B cell (primary cell): ENCODE results near the gene SPATA32. TPM values are rescaled to one million over a fixed set of nuclear protein-coding genes. Genes with fewer than 3 reads are reported as not detected.

Source experiments
- ATAC-seq: fragments of 200-7000 bp; cut with Tn5 transposase; one replicate; pipeline ENCODE4 v1.10.0; 2021; ENCODE audit warnings: low read depth, mild to moderate bottlenecking, moderate number of reproducible peaks, moderate library complexity
- CTCF ChIA-PET: fragments of 350-600 bp; sonication (Branson Sonifier 250); formaldehyde crosslinking; loops from one replicate; lab custom pipeline; 2021; ENCODE audit warnings: antibody characterized with exemption, inconsistent platforms; lab: Charles Lee
- POLR2A ChIA-PET: fragments of 350-600 bp; sonication (Branson Sonifier 250); formaldehyde crosslinking; loops from one replicate; lab custom pipeline; 2021; ENCODE audit warnings: antibody characterized with exemption; lab: Charles Lee
- DNase-seq: peaks from one replicate; pipeline ENCODE4 v3.0.0; 2013
- H2AFZ ChIP-seq: 2 replicates; pipeline ENCODE4 v1.6.1; 2012; ENCODE audit warnings: mild to moderate bottlenecking, low read depth, low read length; ENCODE audit not compliant: insufficient read depth, poor library complexity, severe bottlenecking
- H3K27ac ChIP-seq, 2 donors: 1 replicate in 1 of 2; 2 replicates in 1 of 2; pipeline ENCODE4 v1.5.1; 2012 to 2013; ENCODE audit warnings: low read length in 2 of 2, mild to moderate bottlenecking in 2 of 2, moderate library complexity in 1 of 2
- H3K27me3 ChIP-seq, 4 experiments: fragments of 200-600 bp in 1 of 4; sonication (generic) in 1 of 4; replicated peaks in 1 of 4; 1 replicate in 2 of 4; 2 replicates in 2 of 4; pipeline versions ENCODE4 v1.6.1 to v1.7.0; 2013 to 2016; ENCODE audit warnings: low read length in 3 of 4, mild to moderate bottlenecking in 2 of 4, mixed read lengths in 1 of 4, moderate library complexity in 1 of 4; ENCODE audit not compliant: insufficient read depth in 4 of 4, control insufficient read depth in 3 of 4; ENCODE audit errors: control extremely low read depth in 1 of 4
- H3K36me3 ChIP-seq, 2 experiments: replicated peaks in 1 of 2; 1 replicate in 1 of 2; 2 replicates in 1 of 2; pipeline versions ENCODE4 v1.6.1 to v1.7.1; 2013; ENCODE audit warnings: low read length in 1 of 2; ENCODE audit not compliant: insufficient read depth in 2 of 2, control insufficient read depth in 1 of 2; ENCODE audit errors: control extremely low read depth in 1 of 2, extremely low read depth in 1 of 2
- H3K4me1 ChIP-seq, 2 donors: fragments of 200-600 bp in 1 of 2; sonication (generic) in 1 of 2; 1 replicate in 1 of 2; 2 replicates in 1 of 2; pipeline versions ENCODE4 v1.5.1 to v1.6.1; 2013 to 2017; ENCODE audit warnings: low read length in 2 of 2; ENCODE audit not compliant: control insufficient read depth in 2 of 2, insufficient read depth in 2 of 2
- H3K4me2 ChIP-seq: replicated peaks from 2 replicates; pipeline ENCODE3; 2012; ENCODE audit warnings: mild to moderate bottlenecking, low read depth, low read length; ENCODE audit not compliant: poor library complexity, severe bottlenecking
- H3K4me3 ChIP-seq, 5 experiments: fragments of 200-600 bp in 1 of 5; sonication (generic) in 1 of 5; 1 replicate in 3 of 5; 2 replicates in 2 of 5; pipeline versions ENCODE4 v1.5.1 to v1.7.0; 2011 to 2016; ENCODE audit warnings: low read length in 4 of 5, mild to moderate bottlenecking in 4 of 5, low read depth in 2 of 5, control low read depth in 1 of 5, moderate library complexity in 1 of 5; ENCODE audit not compliant: insufficient read depth in 1 of 5; ENCODE audit errors: control extremely low read depth in 1 of 5, extremely low read depth in 1 of 5
- H3K79me2 ChIP-seq: fragments of 200-600 bp; sonication (generic); one replicate; pipeline ENCODE4 v1.6.0; 2016; ENCODE audit warnings: low read length; ENCODE audit not compliant: control insufficient read depth, insufficient read depth
- H3K9ac ChIP-seq: fragments of 200-600 bp; sonication (generic); 2 replicates; pipeline ENCODE4 v1.6.1; 2017; ENCODE audit warnings: mild to moderate bottlenecking, low read length, moderate library complexity
- H3K9me3 ChIP-seq, 3 donors: one replicate each; pipeline versions ENCODE4 v1.6.1 to v1.7.1; 2013; ENCODE audit warnings: low read length in 2 of 3; ENCODE audit not compliant: control insufficient read depth in 2 of 3, insufficient read depth in 1 of 3; ENCODE audit errors: control extremely low read depth in 1 of 3
- H4K20me1 ChIP-seq: 2 replicates; pipeline ENCODE4 v1.6.0; 2012; ENCODE audit warnings: mild to moderate bottlenecking, low read length; ENCODE audit not compliant: insufficient read depth, control insufficient read depth, poor library complexity, severe bottlenecking
- H3K27ac Mint-ChIP-seq: one replicate; pipeline ENCODE4 v1.8.0; 2021; ENCODE audit warnings: mixed read lengths
- H3K27me3 Mint-ChIP-seq: one replicate; pipeline ENCODE4 v1.8.0; 2021; ENCODE audit warnings: mixed read lengths
- H3K4me1 Mint-ChIP-seq: one replicate; pipeline ENCODE4 v1.8.0; 2021; ENCODE audit warnings: mixed read lengths
- H3K4me3 Mint-ChIP-seq: one replicate; pipeline ENCODE4 v1.8.0; 2021; ENCODE audit warnings: mixed read lengths
- H3K9me3 Mint-ChIP-seq: one replicate; pipeline ENCODE4 v1.8.0; 2022; ENCODE audit warnings: mixed read lengths; ENCODE audit not compliant: insufficient read depth
- CTCF ChIP-seq: fragments of 200-600 bp; IDR thresholded peaks from one replicate; pipeline ENCODE4 v1.8.0; 2022; ENCODE audit warnings: antibody characterized with exemption, mild to moderate bottlenecking
- EZH2 ChIP-seq: IDR thresholded peaks from 2 replicates; pipeline ENCODE4 v1.6.1; 2012; ENCODE audit warnings: borderline replicate concordance, low read depth, mild to moderate bottlenecking, moderate library complexity, low read length; ENCODE audit not compliant: insufficient read depth, poor library complexity, severe bottlenecking
- WGBS: methylation state at CpG from one replicate; pipeline ENCODE4 v1.1.5; 2013; ENCODE audit warnings: missing lambda C conversion rate; ENCODE audit not compliant: insufficient coverage; 5-methylcytosine and 5-hydroxymethylcytosine counted together
- intact Hi-C: fragments of 100-400 bp; cut with micrococcal nuclease; formaldehyde crosslinking; loops from one replicate; pipeline ENCODE4 v1.10.0; 2022
- polyA plus RNA-seq: library from polyadenylated mRNA; depleted of rRNA; stranded (reverse); fragments of >200 nt; gene quantifications from 2 replicates; pipeline ENCODE4 v1.2.3, GENCODE V29; 2012
- total RNA-seq, 2 donors: library from RNA; stranded (reverse); fragments of 120-200 nt in 1 of 2; gene quantifications; 1 replicate in 1 of 2; 2 replicates in 1 of 2; pipeline versions ENCODE4 v1.2.3 to v1.2.4, GENCODE V29; 2013 to 2022

Gene SPATA32
- total and polyA plus RNA-seq, 2 donors (not counting 1 experiment from before 2014, with no cell fraction given), result 0.12 to 0.52 TPM

GRCh38 chr17:45233423-45233924 is 28.4 kb downstream of the SPATA32 start:
- H3K27ac ChIP-seq, result peak overlapping the region in 1 of 2 donors; percentile 100
- no peak overlapping the region for H3K4me2 ChIP-seq
- no peak overlapping the region for H3K4me3 Mint-ChIP-seq
- no peak overlapping the region for H3K4me3 ChIP-seq
- H4K20me1 ChIP-seq, result peaks cover 70% of the 10 kb centered on the region
- no peak for ATAC-seq
- H3K27me3 Mint-ChIP-seq, result no peaks in the 10 kb centered on the region
- DNase-seq, result no peak
- ChIA-PET POLR2A (interaction anchor here (9.9 kb wide), 1 partner anchor 13 kb away, joined by 149 read pairs; the partner anchor contains the start of gene FMNL1), CTCF (interaction anchor here (0.6 to 24.6 kb wide), 7 partner anchors 10 to 152 kb away, joined by 3 to 737 read pairs (median 6); partner anchors contain the start of genes FMNL1 and MAP3K14)
- no peaks in the 10 kb centered on the region for H3K9me3 ChIP-seq
- no peak overlapping the region for H2AFZ ChIP-seq
- H3K79me2 ChIP-seq, result peaks cover 70% of the 10 kb centered on the region
- peaks cover 40 to 67% of the 10 kb centered on the region in 2 donors for H3K4me1 ChIP-seq
- intact Hi-C loops, result no loop called here
- no peak overlapping the region for H3K9ac ChIP-seq
- TF ChIP-seq EZH2 (no peak), CTCF (no peak)
- peak overlapping the region; percentile 71 for H3K27ac Mint-ChIP-seq
- H3K27me3 ChIP-seq, result no peaks in the 10 kb centered on the region
- WGBS, result 93% methylated on average over 8 of the region's 8 CpGs
- peaks cover 69% of the 10 kb centered on the region for H3K4me1 Mint-ChIP-seq
- no peaks in the 10 kb centered on the region for H3K9me3 Mint-ChIP-seq
- H3K36me3 ChIP-seq, result peaks cover 3 to 78% of the 10 kb centered on the region in 2 experiments
